Lower leg skin (tissue), 4 donors: ENCODE data around the gene OR5A2. TPM values are rescaled to one million over a fixed set of nuclear protein-coding genes. Genes with fewer than 3 reads are reported as not detected.
"Not testable (repeated sequence)": the region's sequence is repeated elsewhere in the genome, so short reads cannot be mapped to it uniquely, and the experiment has no call there.

Source experiments
- DNase-seq, 2 donors: peaks; one replicate each; pipeline ENCODE4 v3.0.0-alpha.2; 2019; ENCODE audit warnings: low spot score in 2 of 2
- H3K4me3 ChIP-seq: fragments of 200-600 bp; sonication (generic); 2 replicates; pipeline ENCODE4 v1.5.1; 2017; ENCODE audit warnings: mild to moderate bottlenecking, low read depth; ENCODE audit not compliant: poor library complexity, severe bottlenecking
- CTCF ChIP-seq, 3 donors: fragments of 450-650 bp; IDR thresholded peaks; one replicate each; pipeline ENCODE4 v1.5.1; 2016; ENCODE audit warnings: antibody characterized with exemption in 3 of 3, mild to moderate bottlenecking in 3 of 3, moderate library complexity in 2 of 3
- POLR2A ChIP-seq, 2 donors: fragments of 450-650 bp; IDR thresholded peaks; one replicate each; pipeline ENCODE4 v1.6.1; 2016 to 2017; ENCODE audit warnings: antibody characterized with exemption in 2 of 2, mild to moderate bottlenecking in 1 of 2, moderate library complexity in 1 of 2
- WGBS, 2 donors: methylation state at CpG; one replicate each; pipeline ENCODE4 v1.1.5; 2018; 5-methylcytosine and 5-hydroxymethylcytosine counted together
- intact Hi-C: fragments of 100-400 bp; cut with DNase I; formaldehyde crosslinking; loops from one replicate; pipeline ENCODE4 v1.15.0; 2023; ENCODE audit warnings: low total_unique reads
- total RNA-seq, 4 donors: library from RNA; depleted of rRNA; stranded (reverse); fragments of >200 nt; gene quantifications; one replicate each; pipeline ENCODE4 v1.1.0, GENCODE V29; 2016

The OR5A2 gene
- total RNA-seq, 4 donors from 2014 or later, result not detected

GRCh38 chr11:59448484-59448883 is 22.3 kb upstream of the OR5A2 start:
- intact Hi-C loops, result no loop called here
- TF ChIP-seq POLR2A (IDR thresholded peaks at IDR 0.05) (no peak), CTCF (IDR thresholded peaks at IDR 0.05) (no peak)
- no peak overlapping the region for H3K4me3 ChIP-seq
- no peak for DNase-seq
- WGBS, 2 donors, result 72 to 81% methylated on average over 2 of the region's 2 CpGs

- H3K4me3 ChIP-seq, DNase-seq, intact Hi-C loops: not testable (repeated sequence)
- 82 to 85% methylated on average over 1 of the region's 1 CpG for WGBS, 2 donors
These were observed 19.4 kb upstream of the OR5A2 start for GRCh38 chr11:59445624-59446023.

GRCh38 chr11:59437770-59438169 is 11.6 kb upstream of the OR5A2 start:
- no peak for DNase-seq
- WGBS, 2 donors, result 78 to 79% methylated on average over 7 of the region's 7 CpGs
- TF ChIP-seq POLR2A (IDR thresholded peaks at IDR 0.05) (no peak), CTCF (IDR thresholded peaks at IDR 0.05) (no peak)
- intact Hi-C loops, result no loop called here
- H3K4me3 ChIP-seq, result no peak overlapping the region

GRCh38 chr11:59436169-59436568 is 10.0 kb upstream of the OR5A2 start, which contains the start of gene OR5A1:
OR5A1 (plus strand) TSS chr11:59436469; CDS start chr11:59443169, 6,700 bp downstream.
- WGBS, 2 donors, result 33 to 48% methylated on average over 3 of the region's 3 CpGs
- TF ChIP-seq CTCF (IDR thresholded peaks at IDR 0.05), result no peak
- TF ChIP-seq POLR2A (IDR thresholded peaks at IDR 0.05), result no peak
- intact Hi-C loops, result no loop called here
- no peak for DNase-seq
- no peak within 1 kb of the TSS for H3K4me3 ChIP-seq

- H3K4me3 ChIP-seq, result no peak overlapping the region
- TF ChIP-seq CTCF (IDR thresholded peaks at IDR 0.05) (no peak), POLR2A (IDR thresholded peaks at IDR 0.05) (no peak)
- peak in 1 of 2 donors; percentile 23 for DNase-seq
- intact Hi-C loops, result no loop called here
- 64 to 72% methylated on average over 4 of the region's 4 CpGs for WGBS, 2 donors
These were observed 3.8 kb upstream of the OR5A2 start for GRCh38 chr11:59429924-59430516.

GRCh38 chr11:59427068-59427382 is 812 bp upstream of the OR5A2 start:
- TF ChIP-seq POLR2A (IDR thresholded peaks at IDR 0.05), result no peak
- TF ChIP-seq CTCF (IDR thresholded peaks at IDR 0.05), result no peak

More at GRCh38 chr11:59427068-59427382, 812 bp upstream of the OR5A2 start:
- intact Hi-C loops, result no loop called here
- H3K4me3 ChIP-seq, result no peak overlapping the region
- DNase-seq, result no peak
